Fibroblast of mammary gland (primary cell): Measurements from ENCODE around the gene FIBCD1.
A peak's percentile ranks its signal among the peaks of the same experiment; 100 is the strongest.

Experiments
- DNase-seq: peaks from one replicate; pipeline ENCODE4 v3.0.0-alpha.2; 2010; ENCODE audit warnings: low read depth
- H3K4me3 ChIP-seq: 2 replicates; pipeline ENCODE4 v1.5.1; 2011; ENCODE audit warnings: low read depth, mild to moderate bottlenecking, low read length, moderate library complexity; ENCODE audit not compliant: control insufficient read depth
- CTCF ChIP-seq: conservative IDR thresholded peaks from 2 replicates; pipeline ENCODE4 v1.5.1; 2011; ENCODE audit warnings: low read depth, low read length, inconsistent platforms; ENCODE audit not compliant: control insufficient read depth, insufficient read depth

FIBCD1 gene

GRCh38 chr9:130895481-130896232 is 43.4 kb downstream of the FIBCD1 start:
- no peak for TF ChIP-seq CTCF
- DNase-seq = no peak
- no peak overlapping the region for H3K4me3 ChIP-seq

GRCh38 chr9:130895038-130895437 is 44.0 kb downstream of the FIBCD1 start:
- no peak for DNase-seq
- no peak overlapping the region for H3K4me3 ChIP-seq
- no peak for TF ChIP-seq CTCF

- no peak overlapping the region for H3K4me3 ChIP-seq
- DNase-seq = peak; percentile 16
Observed at GRCh38 chr9:130894546-130894945, 44.5 kb downstream of the FIBCD1 start.

GRCh38 chr9:130893341-130894101 is 45.5 kb downstream of the FIBCD1 start:
- TF ChIP-seq CTCF = no peak
- DNase-seq = no peak
- no peak overlapping the region for H3K4me3 ChIP-seq

More at GRCh38 chr9:130894546-130894945, 44.5 kb downstream of the FIBCD1 start:
- no peak for TF ChIP-seq CTCF

- no peak overlapping the region for H3K4me3 ChIP-seq
- no peak for DNase-seq
- TF ChIP-seq CTCF = no peak
Observed at GRCh38 chr9:130892477-130893304, 46.4 kb downstream of the FIBCD1 start.

- H3K4me3 ChIP-seq = no peak overlapping the region
- no peak for TF ChIP-seq CTCF
- no peak for DNase-seq
Observed at GRCh38 chr9:130891688-130892476, 47.2 kb downstream of the FIBCD1 start.
